Lung (tissue), 12 donors: ENCODE data around the gene PI16. TPM values are rescaled to one million over a fixed set of nuclear protein-coding genes. Genes with fewer than 3 reads are reported as not detected.

Experiments used
- ATAC-seq: fragments of 200-7000 bp; cut with Tn5 transposase; one replicate; pipeline ENCODE4 v1.9.1; 2020; ENCODE audit warnings: moderate number of reproducible peaks; ENCODE audit not compliant: insufficient read depth, low FRiP score
- DNase-seq, 3 donors: peaks; one replicate each; pipeline ENCODE4 v3.0.0-alpha.2; 2013 to 2017
- H3K27ac ChIP-seq, 2 donors: one replicate each; pipeline ENCODE4 v1.5.1; 2013; ENCODE audit warnings: mild to moderate bottlenecking in 2 of 2, moderate library complexity in 2 of 2, control low read depth in 1 of 2, inconsistent platforms in 1 of 2, low read depth in 1 of 2, low read length in 1 of 2
- H3K27me3 ChIP-seq, 3 donors: one replicate each; pipeline ENCODE4 v1.5.1; 2013; ENCODE audit warnings: low read length in 2 of 3; ENCODE audit not compliant: control insufficient read depth in 3 of 3, insufficient read depth in 3 of 3
- H3K36me3 ChIP-seq, 4 donors: one replicate each; pipeline ENCODE4 v1.5.1; 2013; ENCODE audit warnings: low read length in 4 of 4, mild to moderate bottlenecking in 1 of 4, moderate library complexity in 1 of 4; ENCODE audit not compliant: control insufficient read depth in 4 of 4, insufficient read depth in 4 of 4
- H3K4me1 ChIP-seq, 5 donors: one replicate each; pipeline ENCODE4 v1.5.1; 2013; ENCODE audit warnings: low read length in 5 of 5, mild to moderate bottlenecking in 2 of 5, moderate library complexity in 1 of 5; ENCODE audit not compliant: control insufficient read depth in 5 of 5, insufficient read depth in 5 of 5
- H3K4me3 ChIP-seq: one replicate; pipeline ENCODE4 v1.5.1; 2013; ENCODE audit warnings: mild to moderate bottlenecking, control low read depth, moderate library complexity
- H3K9ac ChIP-seq, 2 donors: one replicate each; pipeline ENCODE4 v1.5.1; 2013; ENCODE audit warnings: low read length in 2 of 2, control low read depth in 1 of 2; ENCODE audit not compliant: insufficient read depth in 1 of 2
- H3K9me3 ChIP-seq, 4 donors: one replicate each; pipeline ENCODE4 v1.5.1; 2013; ENCODE audit warnings: low read length in 3 of 4, mild to moderate bottlenecking in 1 of 4, moderate library complexity in 1 of 4; ENCODE audit not compliant: control insufficient read depth in 4 of 4, insufficient read depth in 3 of 4
- CTCF ChIP-seq: IDR thresholded peaks from 2 replicates; pipeline ENCODE4 v1.5.1; 2012; ENCODE audit warnings: mild to moderate bottlenecking; ENCODE audit errors: control extremely low read depth, extremely low read depth
- WGBS, 2 donors: extraction: QIAGEN DNeasy Blood & Tissue Kit; methylation state at CpG; one replicate each; pipeline ENCODE4 v1.1.7; 2013; 5-methylcytosine and 5-hydroxymethylcytosine counted together
- polyA plus RNA-seq, 2 donors: library from polyadenylated mRNA; stranded (reverse); fragments of 200-250 nt; gene quantifications; one replicate each; pipeline ENCODE4 v1.2.1, GENCODE V29; 2013
- total RNA-seq, 2 donors: library from RNA; depleted of rRNA in 1 of 2; stranded (reverse); fragments of >200 nt in 1 of 2; gene quantifications; one replicate each; pipeline ENCODE4 v1.2.1, GENCODE V29; 2014 to 2021
- donor health status: control.
- donor health status: control.
- donor health status: Bipolar disorder and iron deficiency.
- donor health status: healthy.
- donor health status: DM: yes; HTN: yes; CAD: no.

Gene PI16
- total and polyA plus RNA-seq, 4 donors: 0.60 to 4.3 (median 2.8) TPM

GRCh38 chr6:36968266-36968977 is 13.9 kb downstream of the PI16 start:
- no peak overlapping the region for H3K27ac ChIP-seq
- H3K4me1 ChIP-seq: peaks cover 0 to 13% (median 9%) of the 10 kb centered on the region in 5 donors
- TF ChIP-seq CTCF: no peak
- WGBS, 2 donors: 90 to 92% methylated on average over 16 of the region's 16 CpGs
- no peak overlapping the region for H3K9ac ChIP-seq
- no peak for DNase-seq
- no peak overlapping the region for H3K4me3 ChIP-seq
- ATAC-seq: no peak
- peaks cover 23 to 60% (median 39%) of the 10 kb centered on the region in 4 donors for H3K36me3 ChIP-seq
- peaks cover 0 to 2% (median 0%) of the 10 kb centered on the region in 4 donors for H3K9me3 ChIP-seq
- H3K27me3 ChIP-seq: no peaks in the 10 kb centered on the region

GRCh38 chr6:36969240-36969691 is 14.7 kb downstream of the PI16 start:
- WGBS, 2 donors: 82 to 91% methylated on average over 14 of the region's 14 CpGs
- Histone ChIP-seq H3K9me3 (peaks cover 0 to 2% (median 0%) of the 10 kb centered on the region in 4 donors), H3K27ac (peak overlapping the region in 1 of 2 donors; percentile 66), H3K4me1 (peaks cover 0 to 5% (median under 1%) of the 10 kb centered on the region in 5 donors), H3K4me3 (no peak overlapping the region), H3K27me3 (no peaks in the 10 kb centered on the region), H3K9ac (no peak overlapping the region), H3K36me3 (peaks cover 23 to 64% (median 43%) of the 10 kb centered on the region in 4 donors)
- ATAC-seq (peak; percentile 73), DNase-seq (no peak)
- no peak for TF ChIP-seq CTCF

GRCh38 chr6:36969988-36970891 is 15.7 kb downstream of the PI16 start:
- WGBS, 2 donors: 86 to 92% methylated on average over 17 of the region's 17 CpGs
- Histone ChIP-seq H3K27ac (peak overlapping the region in 1 of 2 donors; percentile 74), H3K9me3 (peaks cover 0 to 2% (median 0%) of the 10 kb centered on the region in 4 donors), H3K4me1 (no peaks in the 10 kb centered on the region), H3K36me3 (peaks cover 28 to 73% (median 50%) of the 10 kb centered on the region in 4 donors), H3K9ac (no peak overlapping the region), H3K27me3 (no peaks in the 10 kb centered on the region), H3K4me3 (no peak overlapping the region)
- DNase-seq (no peak), ATAC-seq (no peak)
- TF ChIP-seq CTCF: no peak
